ENCODE measurements around the gene ABTB2.

ABTB2 gene

GRCh38 chr11:34114014-34114413 is 243.8 kb downstream of the ABTB2 start:
- no peak for DNase-seq (ENCODE audit: low read depth in 2 of 2)

GRCh38 chr11:34111722-34112270 is 246.0 kb downstream of the ABTB2 start:
- DNase-seq (ENCODE audit: low read depth in 2 of 2), result no peak

- DNase-seq (ENCODE audit: low read depth in 2 of 2), result peak in 1 of 2 donors; percentile 5
These were observed 251.8 kb downstream of the ABTB2 start for GRCh38 chr11:34105957-34106504.

- DNase-seq (ENCODE audit: low read depth in 2 of 2), result peak; percentile 90 to 96
These were observed 252.5 kb downstream of the ABTB2 start, which contains the start of gene NAT10 for GRCh38 chr11:34105079-34105956. Gene NAT10 (plus strand): TSS chr11:34105629. CDS start chr11:34108226, 2,597 bp downstream.

- no peak for DNase-seq (ENCODE audit: low read depth in 2 of 2)
These were observed 253.1 kb downstream of the ABTB2 start for GRCh38 chr11:34104680-34105078.
